ENCODE data around the gene FRYL. TPM values are rescaled to one million over a fixed set of nuclear protein-coding genes. Genes with fewer than 3 reads are reported as not detected.

Gene FRYL
- total and polyA plus RNA-seq, 5 donors from 2014 or later, result 27.5 to 135 (median 34.0) TPM

DNA sequence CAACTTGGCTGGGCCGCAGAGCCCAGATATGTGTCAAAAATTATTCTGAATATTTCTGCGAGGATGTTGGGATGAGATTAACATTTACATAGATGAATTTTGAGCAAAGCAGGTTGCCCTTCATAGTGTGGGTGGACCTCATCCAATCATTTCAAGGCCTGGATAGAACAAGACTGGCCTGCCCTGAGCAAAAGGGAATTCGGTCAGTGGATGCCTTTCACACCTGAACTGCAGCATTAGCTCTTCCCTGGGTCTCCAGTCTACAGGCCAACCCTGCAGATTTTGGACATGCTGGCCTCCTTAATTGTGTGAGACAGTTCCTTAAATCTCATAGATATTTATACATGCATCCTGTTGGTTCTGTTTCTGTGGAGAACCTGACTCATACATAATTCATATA lies 329.3 kb downstream of the FRYL start:
- Mint-ChIP-seq H3K9me3 (peaks cover 0 to 1% (median 0%) of the 10 kb centered on the region in 7 donors), H3K4me3 (no peak overlapping the region), H3K36me3 (no peaks in the 10 kb centered on the region), H3K4me1 (no peaks in the 10 kb centered on the region), H3K27me3 (peaks cover 14% of the 10 kb centered on the region), H3K27ac (no peak overlapping the region)
- Histone ChIP-seq H3K36me3 (ENCODE audit: control insufficient read depth, insufficient read depth, low read length) (no peaks in the 10 kb centered on the region), H3K4me3 (ENCODE audit: low read depth, low read length) (no peak overlapping the region), H3K27ac (ENCODE audit: insufficient read depth, low read length, poor library complexity, severe bottlenecking) (no peak overlapping the region), H3K9me3 (ENCODE audit: control insufficient read depth in 2 of 2, low read length in 2 of 2) (no peaks in the 10 kb centered on the region), H3K27me3 (ENCODE audit: control insufficient read depth, insufficient read depth, low read length) (peaks cover 6% of the 10 kb centered on the region), H3K4me1 (ENCODE audit: control insufficient read depth, insufficient read depth, low read length, poor library complexity, severe bottlenecking) (no peaks in the 10 kb centered on the region)
- DNase-seq (no peak), ATAC-seq (ENCODE audit: low read depth in 2 of 2) (no peak)

DNA sequence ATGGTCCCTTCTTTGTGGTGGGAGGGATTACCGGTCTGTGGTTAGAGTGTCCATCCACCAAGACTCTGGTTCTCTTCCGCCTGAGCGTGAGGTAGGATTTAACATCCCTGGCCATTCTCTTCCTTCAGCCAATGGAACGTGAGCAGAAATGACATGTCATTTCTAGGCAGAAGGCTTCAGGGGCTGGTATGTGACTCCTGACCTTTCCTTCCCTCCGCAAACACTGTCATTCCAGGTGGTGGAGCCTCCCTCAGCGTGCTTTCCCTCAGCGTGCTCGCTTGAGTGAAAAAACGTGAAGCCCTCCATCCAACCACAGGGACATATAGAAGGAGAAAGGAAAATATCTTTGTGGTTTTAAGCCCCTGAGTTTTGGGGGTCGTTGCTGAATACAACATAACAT lies 330.9 kb downstream of the FRYL start:
- ATAC-seq (ENCODE audit: low read depth in 2 of 2), result no peak

More for the DNA sequence above, 330.9 kb downstream of the FRYL start:
- no peaks in the 10 kb centered on the region for H3K36me3 ChIP-seq (ENCODE audit: control insufficient read depth, insufficient read depth, low read length)
- Mint-ChIP-seq H3K27ac (peak overlapping the region in 1 of 3 donors; percentile 57), H3K27me3 (peaks cover 10% of the 10 kb centered on the region), H3K9me3 (no peaks in the 10 kb centered on the region), H3K36me3 (no peaks in the 10 kb centered on the region), H3K4me3 (no peak overlapping the region), H3K4me1 (no peaks in the 10 kb centered on the region)
- no peaks in the 10 kb centered on the region for H3K4me1 ChIP-seq (ENCODE audit: control insufficient read depth, insufficient read depth, low read length, poor library complexity, severe bottlenecking)
- H3K9me3 ChIP-seq (ENCODE audit: control insufficient read depth in 2 of 2, low read length in 2 of 2), result no peaks in the 10 kb centered on the region
- no peak for DNase-seq
- H3K27me3 ChIP-seq (ENCODE audit: control insufficient read depth, insufficient read depth, low read length), result peaks cover 1% of the 10 kb centered on the region
- H3K4me3 ChIP-seq (ENCODE audit: low read depth, low read length), result no peak overlapping the region
- no peak overlapping the region for H3K27ac ChIP-seq (ENCODE audit: insufficient read depth, low read length, poor library complexity, severe bottlenecking)

Other genes with a start within 250 kb of the FRYL start
- 72.2 TPM for gene OCIAD1, start 50.8 kb upstream of the FRYL start, total RNA-seq
- 100 to 1,000 TPM; 139 to 185 (median 155) TPM for gene OCIAD1, start 50.8 kb upstream of the FRYL start, polyA plus RNA-seq
- gene OCIAD2, start 126.5 kb upstream of the FRYL start, total RNA-seq, result 83.0 TPM
- gene OCIAD2, start 126.5 kb upstream of the FRYL start, polyA plus RNA-seq, result 100 to 1,000 TPM; 288 to 359 (median 308) TPM
- not detected for gene CWH43, start 206.0 kb upstream of the FRYL start, total RNA-seq
- not detected for gene CWH43, start 206.0 kb upstream of the FRYL start, polyA plus RNA-seq